Epithelial cell of proximal tubule (primary cell): ENCODE results near the gene ENTPD6. TPM values are rescaled to one million over a fixed set of nuclear protein-coding genes. Genes with fewer than 3 reads are reported as not detected.

Experiments
- DNase-seq: peaks from one replicate; pipeline ENCODE4 v3.0.0-alpha.2; 2011; ENCODE audit warnings: low read depth
- H3K4me3 ChIP-seq: 2 replicates; pipeline ENCODE4 v1.5.1; 2011; ENCODE audit warnings: low read depth, mild to moderate bottlenecking, low read length
- total RNA-seq: library from RNA; depleted of rRNA; stranded (reverse); fragments of >200 nt; gene quantifications from 2 replicates; pipeline ENCODE4 v1.2.3, GENCODE V29; 2015
- TF ChIP-seq, protein P1 (sequence below): conservative IDR thresholded peaks from 2 replicates; pipeline ENCODE4 v1.5.1; 2012; ENCODE audit warnings: low read depth, mild to moderate bottlenecking, low read length

ENTPD6 gene
- total RNA-seq, 1 donor from 2014 or later = 76.5 TPM

DNA sequence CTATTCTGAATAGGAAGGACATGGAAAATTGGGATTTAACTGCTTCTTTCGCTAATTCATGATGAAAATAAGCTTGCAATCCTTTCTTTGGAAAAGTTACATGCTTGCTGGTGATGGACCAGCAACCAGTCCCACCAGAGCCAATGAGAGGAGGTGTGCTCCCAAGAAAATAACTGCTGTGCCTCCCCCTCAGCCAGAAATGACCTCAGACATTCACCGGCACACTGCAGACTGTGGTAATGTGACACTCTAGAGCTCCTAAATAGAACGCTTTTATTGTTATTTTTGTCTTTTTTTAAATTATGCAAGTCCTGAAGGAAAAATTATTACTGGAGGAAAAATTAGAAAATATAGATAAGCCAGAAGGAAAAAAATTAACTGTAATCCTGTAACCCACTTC lies 55.0 kb downstream of the ENTPD6 start:
- peak overlapping the region; percentile 82 for H3K4me3 ChIP-seq
- TF ChIP-seq, protein P1, sequence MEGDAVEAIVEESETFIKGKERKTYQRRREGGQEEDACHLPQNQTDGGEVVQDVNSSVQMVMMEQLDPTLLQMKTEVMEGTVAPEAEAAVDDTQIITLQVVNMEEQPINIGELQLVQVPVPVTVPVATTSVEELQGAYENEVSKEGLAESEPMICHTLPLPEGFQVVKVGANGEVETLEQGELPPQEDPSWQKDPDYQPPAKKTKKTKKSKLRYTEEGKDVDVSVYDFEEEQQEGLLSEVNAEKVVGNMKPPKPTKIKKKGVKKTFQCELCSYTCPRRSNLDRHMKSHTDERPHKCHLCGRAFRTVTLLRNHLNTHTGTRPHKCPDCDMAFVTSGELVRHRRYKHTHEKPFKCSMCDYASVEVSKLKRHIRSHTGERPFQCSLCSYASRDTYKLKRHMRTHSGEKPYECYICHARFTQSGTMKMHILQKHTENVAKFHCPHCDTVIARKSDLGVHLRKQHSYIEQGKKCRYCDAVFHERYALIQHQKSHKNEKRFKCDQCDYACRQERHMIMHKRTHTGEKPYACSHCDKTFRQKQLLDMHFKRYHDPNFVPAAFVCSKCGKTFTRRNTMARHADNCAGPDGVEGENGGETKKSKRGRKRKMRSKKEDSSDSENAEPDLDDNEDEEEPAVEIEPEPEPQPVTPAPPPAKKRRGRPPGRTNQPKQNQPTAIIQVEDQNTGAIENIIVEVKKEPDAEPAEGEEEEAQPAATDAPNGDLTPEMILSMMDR = no peak
- no peak for DNase-seq

DNA sequence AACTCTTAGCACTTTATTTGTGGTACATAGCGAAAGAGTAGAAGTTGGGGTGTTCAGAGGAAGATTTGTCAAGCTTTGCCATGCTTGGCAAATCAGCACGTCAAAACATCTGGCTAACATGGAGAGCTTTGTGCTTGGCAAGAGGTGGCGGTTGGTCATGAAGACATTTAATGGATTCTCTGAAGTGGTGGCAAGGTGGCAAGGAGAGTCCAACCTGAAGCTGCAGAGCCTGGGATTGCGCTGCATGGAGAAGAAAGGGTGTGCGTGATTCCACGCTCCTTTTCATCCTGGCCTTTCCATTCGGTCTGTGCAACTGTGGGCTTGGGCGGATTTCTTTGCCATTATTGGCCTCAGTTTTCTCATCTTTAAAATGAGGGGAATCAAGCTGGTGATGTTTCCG lies 55.5 kb downstream of the ENTPD6 start:
- TF ChIP-seq, protein P1 = no peak
- no peak for DNase-seq
- peak overlapping the region; percentile 82 for H3K4me3 ChIP-seq

DNA sequence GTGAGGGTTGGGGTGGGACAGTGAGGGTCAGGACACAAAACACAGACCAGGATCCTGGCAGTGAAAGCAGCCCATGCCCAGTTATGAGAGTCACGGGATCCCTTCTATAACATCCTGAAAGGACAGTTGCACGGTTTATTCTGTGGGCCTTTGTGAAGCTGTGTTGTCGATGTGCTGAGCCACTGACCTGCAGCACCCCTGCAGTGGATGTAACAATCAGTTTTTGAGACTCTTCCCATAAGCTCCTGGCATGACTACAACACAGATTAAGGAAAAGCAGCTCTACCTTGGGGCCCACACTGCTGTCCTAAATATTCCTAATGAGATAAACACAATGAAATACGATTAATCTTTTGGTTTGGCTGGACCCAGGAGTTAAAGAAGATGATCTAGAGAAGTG lies 56.0 kb downstream of the ENTPD6 start:
- no peak for DNase-seq
- TF ChIP-seq, protein P1 = no peak
- peak overlapping the region; percentile 82 for H3K4me3 ChIP-seq

DNA sequence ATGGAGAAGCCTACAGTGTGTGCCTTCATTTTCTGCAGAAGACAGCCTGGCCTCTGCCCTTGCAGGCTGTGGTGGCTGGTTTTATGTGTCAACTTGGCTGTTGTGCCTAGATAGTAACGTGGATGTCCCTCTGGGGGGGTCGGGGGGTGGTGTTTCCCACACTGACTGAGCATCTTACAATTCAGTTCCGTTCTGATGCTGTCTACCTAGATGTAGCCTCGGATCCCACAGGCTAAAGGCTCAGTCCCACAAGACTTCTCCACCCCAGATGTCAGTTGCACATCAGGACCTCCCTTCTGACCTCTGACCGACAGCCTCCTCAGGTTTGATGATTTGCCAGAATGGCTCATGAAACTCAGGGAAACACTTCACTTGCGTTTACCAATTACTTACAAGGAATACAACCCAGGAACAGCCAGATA lies 56.7 kb downstream of the ENTPD6 start:
- TF ChIP-seq, protein P1 = no peak
- no peak for DNase-seq
- H3K4me3 ChIP-seq = peak overlapping the region; percentile 82

DNA sequence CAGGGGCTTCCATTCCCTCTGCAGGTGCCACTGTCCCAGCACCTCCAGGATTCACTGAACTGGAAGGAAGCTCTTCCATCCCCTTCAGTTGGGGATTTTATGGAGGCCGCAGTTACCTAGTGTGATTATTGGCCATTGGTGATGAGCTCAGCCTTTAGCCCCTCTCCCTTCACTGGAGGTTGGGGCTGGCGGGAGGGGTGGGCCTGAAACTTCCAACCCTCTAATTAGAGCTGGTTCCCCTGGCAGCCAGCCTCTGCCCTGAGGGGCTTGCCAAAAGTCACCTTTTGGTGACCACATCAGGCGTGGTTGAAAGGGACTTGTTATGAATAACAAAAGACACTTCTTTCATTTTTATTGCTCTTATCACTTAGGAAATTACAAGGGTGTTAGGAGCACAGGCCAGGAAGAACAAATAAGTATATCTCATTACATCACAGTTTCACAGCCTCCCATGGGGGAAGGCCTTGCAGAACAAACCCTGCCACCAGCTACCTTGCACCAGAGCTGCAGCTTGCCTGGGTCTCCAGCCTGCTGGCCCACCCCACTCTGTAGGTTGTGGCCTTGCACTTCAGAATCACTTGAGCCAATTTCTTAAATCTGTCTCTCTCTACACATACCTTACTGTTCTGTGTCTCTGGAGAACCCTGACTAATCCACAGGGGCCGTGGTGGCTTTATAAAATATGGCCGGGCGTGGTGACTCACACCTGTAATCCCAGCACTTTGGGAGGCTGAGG lies 57.3 kb downstream of the ENTPD6 start:
- no peak for DNase-seq
- H3K4me3 ChIP-seq = peak overlapping the region; percentile 82

DNA sequence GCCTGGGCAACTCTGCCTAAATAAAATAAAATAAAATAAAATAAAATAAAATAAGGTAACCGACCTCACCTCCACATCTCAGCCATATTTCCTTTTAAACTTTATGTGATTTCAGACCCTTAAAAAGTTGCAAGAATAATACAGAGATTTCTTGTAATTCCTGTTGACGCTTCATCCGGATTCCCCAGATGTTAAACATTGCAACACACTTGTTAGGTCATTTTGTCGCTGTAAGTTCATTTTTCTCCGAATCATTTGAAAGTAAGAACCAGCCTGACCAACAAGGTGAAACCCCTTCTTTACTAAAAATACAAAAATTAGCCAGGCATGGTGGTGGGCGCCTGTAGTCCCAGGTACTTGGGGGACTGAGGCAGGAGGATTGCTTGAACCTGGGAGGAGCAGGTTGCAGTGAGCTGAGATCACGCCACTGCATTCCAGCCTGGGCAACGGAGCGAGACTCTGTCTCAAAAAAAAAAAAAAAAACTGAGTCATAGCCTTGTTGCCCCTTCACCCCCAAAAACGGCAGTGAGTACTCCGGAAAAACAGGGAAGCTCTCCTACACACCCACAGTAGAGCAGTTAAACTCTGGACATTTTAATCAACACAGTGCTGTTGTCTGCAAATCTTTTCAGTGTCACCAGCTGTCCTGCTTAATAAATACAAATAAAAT lies 58.2 kb downstream of the ENTPD6 start:
- peak; percentile 52 for DNase-seq
- TF ChIP-seq, protein P1 = no peak
- H3K4me3 ChIP-seq = no peak overlapping the region

More for the DNA sequence above, 57.3 kb downstream of the ENTPD6 start:
- TF ChIP-seq, protein P1 = no peak

DNA sequence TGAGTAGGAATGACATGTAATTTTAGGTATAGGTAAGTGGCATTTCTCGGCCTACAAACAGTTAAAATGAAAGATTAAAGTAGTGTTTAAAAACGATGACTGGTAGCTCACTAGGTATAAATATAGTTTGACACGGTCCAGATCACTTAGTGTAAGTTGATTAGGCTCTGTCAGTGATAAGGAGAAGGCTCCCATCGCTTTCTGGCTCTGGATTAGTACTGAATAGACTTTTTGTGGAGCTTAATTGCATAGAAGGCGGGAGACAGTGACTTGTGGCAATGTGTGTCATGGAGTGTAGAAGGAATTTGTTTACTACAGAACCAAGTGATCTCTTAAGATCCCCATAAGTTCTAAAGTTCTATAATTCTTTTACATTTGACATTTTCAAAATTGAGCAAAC lies 59.1 kb downstream of the ENTPD6 start:
- TF ChIP-seq, protein P1 = no peak
- no peak overlapping the region for H3K4me3 ChIP-seq
- DNase-seq = no peak
